Measurements from ENCODE around the gene WDR33.

DNA sequence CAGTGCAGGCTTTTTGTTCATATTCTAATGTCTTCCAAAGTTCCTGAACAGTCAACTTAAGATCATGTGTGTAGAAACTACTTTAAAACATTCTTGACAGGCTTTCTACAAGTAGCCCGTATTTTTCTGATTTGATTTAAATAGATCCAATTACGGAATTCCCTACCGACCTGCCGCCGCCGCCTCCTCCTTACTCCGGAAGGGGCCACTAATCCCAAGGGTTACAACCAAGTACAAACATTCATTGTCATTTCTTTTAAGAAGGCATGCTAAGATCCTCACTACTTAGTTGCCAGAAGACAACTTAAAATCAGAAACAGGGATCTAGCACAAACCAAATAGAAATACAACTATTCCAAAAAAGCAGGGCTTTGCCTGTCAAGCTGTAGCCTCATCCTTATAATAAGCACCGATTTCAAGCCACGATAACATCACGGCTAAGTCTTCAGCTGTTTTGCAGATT, 784 bp downstream of the WDR33 start:
- TF ChIP-seq EZH2phosphoT487 (IDR thresholded peaks at IDR 0.05; ENCODE audit: insufficient read depth, low read depth) (no peak), EZH2 (IDR thresholded peaks at IDR 0.05; ENCODE audit: insufficient read depth, poor library complexity, severe bottlenecking) (no peak)

Measured in GM23248 (cell line).